Aorta (tissue), 5 donors: Measurements from ENCODE around the gene PIGC. TPM values are rescaled to one million over a fixed set of nuclear protein-coding genes. Genes with fewer than 3 reads are reported as not detected.
A peak's percentile ranks its signal among the peaks of the same experiment; 100 is the strongest.
"Not testable (repeated sequence)": the region's sequence is repeated elsewhere in the genome, so short reads cannot be mapped to it uniquely, and the experiment has no call there.

Source experiments
- ATAC-seq: fragments of 200-7000 bp; cut with Tn5 transposase; one replicate; pipeline ENCODE4 v1.9.1; 2022; ENCODE audit warnings: moderate library complexity; ENCODE audit not compliant: low FRiP score
- DNase-seq, 2 donors: peaks; one replicate each; pipeline ENCODE4 v3.0.0-alpha.2; 2020
- H3K27ac ChIP-seq, 2 donors: one replicate each; pipeline ENCODE4 v1.5.1; 2013; ENCODE audit warnings: low read length in 2 of 2, mild to moderate bottlenecking in 2 of 2, moderate library complexity in 2 of 2, control low read depth in 1 of 2, inconsistent platforms in 1 of 2, low read depth in 1 of 2
- H3K27me3 ChIP-seq, 2 donors: one replicate each; pipeline ENCODE4 v1.6.1; 2013; ENCODE audit warnings: control low read depth in 1 of 2, low read length in 1 of 2, mild to moderate bottlenecking in 1 of 2, moderate library complexity in 1 of 2; ENCODE audit not compliant: insufficient read depth in 2 of 2, control insufficient read depth in 1 of 2
- H3K36me3 ChIP-seq, 2 donors: one replicate each; pipeline ENCODE4 v1.6.1; 2013; ENCODE audit warnings: control low read depth in 1 of 2, low read length in 1 of 2, mild to moderate bottlenecking in 1 of 2; ENCODE audit not compliant: insufficient read depth in 2 of 2, control insufficient read depth in 1 of 2
- H3K4me1 ChIP-seq, 2 donors: one replicate each; pipeline ENCODE4 v1.6.1; 2013; ENCODE audit warnings: low read length in 2 of 2, control low read depth in 1 of 2, mild to moderate bottlenecking in 1 of 2, moderate library complexity in 1 of 2; ENCODE audit not compliant: insufficient read depth in 2 of 2, control insufficient read depth in 1 of 2
- H3K4me3 ChIP-seq, 2 donors: one replicate each; pipeline ENCODE4 v1.5.1; 2013; ENCODE audit warnings: low read length in 2 of 2, control low read depth in 1 of 2, mild to moderate bottlenecking in 1 of 2
- H3K9me3 ChIP-seq: one replicate; pipeline ENCODE4 v1.6.1; 2013; ENCODE audit warnings: mild to moderate bottlenecking, low read length; ENCODE audit not compliant: control insufficient read depth
- WGBS, 2 donors: extraction: QIAGEN DNeasy Blood & Tissue Kit; methylation state at CpG; one replicate each; pipeline ENCODE4 v1.1.7; 2013; 5-methylcytosine and 5-hydroxymethylcytosine counted together
- intact Hi-C, 2 donors: fragments of 100-400 bp; cut with DNase I; formaldehyde crosslinking; loops; one replicate each; pipeline versions ENCODE4 v1.14.2 to v1.15.0; 2022
- polyA plus RNA-seq, 2 donors: library from polyadenylated mRNA; stranded (reverse); fragments of 200-250 nt; gene quantifications; one replicate each; pipeline ENCODE4 v1.2.3, GENCODE V29; 2013
- total RNA-seq, 2 donors: library from RNA; stranded (reverse); fragmentation: NEBNext Ultra II Directional; extraction: Animal tissue kit (Norgen Biotek cat#: 25700); gene quantifications; one replicate each; pipeline ENCODE4 v1.2.1, GENCODE V29; 2021
- donor health status: healthy with polysubstance abuse.
- donor health status: Bipolar disorder and iron deficiency.
- donor health status: DM: no; HTN: no; CAD: no.
- donor health status: DM: no; HTN: no; CAD: no.
- donor health status: DM: yes; HTN: yes; CAD: no.

PIGC gene
- total and polyA plus RNA-seq, 4 donors, result 18.0 to 27.2 (median 23.5) TPM

GRCh38 chr1:172449585-172450523, 6.0 kb upstream of the PIGC start:
- Histone ChIP-seq H3K27ac (no peak overlapping the region), H3K36me3 (no peaks in the 10 kb centered on the region), H3K4me3 (no peak overlapping the region), H3K9me3 (no peaks in the 10 kb centered on the region), H3K4me1 (no peaks in the 10 kb centered on the region), H3K27me3 (no peaks in the 10 kb centered on the region)
- 42 to 47% methylated on average over 18 of the region's 18 CpGs for WGBS, 2 donors
- ATAC-seq (peak; percentile 91), DNase-seq (peak; percentile 68 to 75)
- intact Hi-C loops, result loop anchor here in 1 of 2 donors (10.0 kb wide), 1 partner anchor 645 kb away; no protein-coding TSS in a partner anchor

- no peaks in the 10 kb centered on the region for H3K4me1 ChIP-seq
- ATAC-seq (no peak), DNase-seq (no peak)
- H3K27me3 ChIP-seq, result no peaks in the 10 kb centered on the region
- H3K27ac ChIP-seq, result no peak overlapping the region
- H3K36me3 ChIP-seq, result no peaks in the 10 kb centered on the region
- WGBS, 2 donors, result 85 to 86% methylated on average over 6 of the region's 6 CpGs
- intact Hi-C loops, result loop anchor here in 1 of 2 donors (10.0 kb wide), 1 partner anchor 644 kb away; no protein-coding TSS in a partner anchor
- H3K4me3 ChIP-seq, result no peak overlapping the region
- H3K9me3 ChIP-seq, result no peaks in the 10 kb centered on the region
These were observed 5.2 kb upstream of the PIGC start for GRCh38 chr1:172448995-172449584.

DNA sequence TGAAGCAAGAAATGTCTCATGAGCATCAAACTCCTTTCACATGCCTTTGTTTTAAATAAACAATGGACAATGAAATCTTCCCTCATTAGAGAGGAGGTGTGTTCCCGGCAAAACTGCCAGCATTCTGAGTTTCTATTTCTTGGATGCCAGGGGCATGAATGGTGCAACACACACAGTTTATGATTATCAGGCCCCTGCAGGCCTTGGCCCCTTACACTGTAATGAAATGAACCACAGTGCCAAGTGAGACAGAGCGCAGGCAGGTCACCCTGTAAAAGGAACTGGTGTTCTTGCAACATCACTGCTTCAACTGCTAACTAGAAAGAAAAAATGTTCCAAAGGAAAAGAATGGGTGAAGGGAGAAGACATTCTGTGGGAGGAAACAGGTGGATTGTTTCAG, 3.8 kb upstream of the PIGC start:
- Histone ChIP-seq H3K4me1 (no peaks in the 10 kb centered on the region), H3K9me3 (no peaks in the 10 kb centered on the region), H3K27me3 (no peaks in the 10 kb centered on the region), H3K4me3 (no peak overlapping the region), H3K36me3 (no peaks in the 10 kb centered on the region), H3K27ac (no peak overlapping the region)
- DNase-seq (no peak), ATAC-seq (no peak)
- intact Hi-C loops, result loop anchor here in 1 of 2 donors (10.0 kb wide), 1 partner anchor 643 kb away; no protein-coding TSS in a partner anchor
- 82 to 88% methylated on average over 2 of the region's 2 CpGs for WGBS, 2 donors

GRCh38 chr1:172446547-172446946, 2.7 kb upstream of the PIGC start:
- no peak overlapping the region for H3K27ac ChIP-seq
- no peaks in the 10 kb centered on the region for H3K27me3 ChIP-seq
- WGBS, 2 donors, result 88 to 89% methylated on average over 3 of the region's 3 CpGs
- ATAC-seq (no peak), DNase-seq (no peak)
- H3K9me3 ChIP-seq, result no peaks in the 10 kb centered on the region
- no peaks in the 10 kb centered on the region for H3K4me1 ChIP-seq
- H3K36me3 ChIP-seq, result peaks cover 0 to 1% of the 10 kb centered on the region in 2 donors
- H3K4me3 ChIP-seq, result no peak overlapping the region
- intact Hi-C loops, result loop anchor here in 1 of 2 donors (10.0 kb wide), 1 partner anchor 642 kb away; no protein-coding TSS in a partner anchor

- no peaks in the 10 kb centered on the region for H3K27me3 ChIP-seq
- intact Hi-C loops, result loop anchor here in 1 of 2 donors (5.0 to 10.0 kb wide), 2 partner anchors 441 to 638 kb away; no protein-coding TSS in a partner anchor
- H3K4me3 ChIP-seq, result peak overlapping the region; percentile 60 to 92
- WGBS, 2 donors, result 64 to 68% methylated on average over 3 of the region's 3 CpGs
- no peaks in the 10 kb centered on the region for H3K9me3 ChIP-seq
- no peak overlapping the region for H3K27ac ChIP-seq
- no peak for ATAC-seq
- H3K36me3 ChIP-seq, result peaks cover 0 to 1% of the 10 kb centered on the region in 2 donors
- H3K4me1 ChIP-seq, result no peaks in the 10 kb centered on the region
- no peak for DNase-seq
These were observed 865 bp downstream of the PIGC start for GRCh38 chr1:172442843-172443565.

- H3K4me3 ChIP-seq, result no peak overlapping the region
These were observed 1.5 kb downstream of the PIGC start for GRCh38 chr1:172442404-172442803.

GRCh38 chr1:172437183-172437582, 6.7 kb downstream of the PIGC start:
- H3K9me3 ChIP-seq, H3K27me3 ChIP-seq, H3K4me1 ChIP-seq, H3K27ac ChIP-seq, H3K4me3 ChIP-seq, ATAC-seq, intact Hi-C loops, DNase-seq, H3K36me3 ChIP-seq: not testable (repeated sequence)
- WGBS, 2 donors, result 91 to 96% methylated on average over 3 of the region's 3 CpGs

More at GRCh38 chr1:172442404-172442803, 1.5 kb downstream of the PIGC start:
- DNase-seq, result no peak
- Histone ChIP-seq H3K27me3 (no peaks in the 10 kb centered on the region), H3K4me1 (no peaks in the 10 kb centered on the region), H3K27ac (no peak overlapping the region), H3K9me3 (no peaks in the 10 kb centered on the region), H3K36me3 (peaks cover 0 to 1% of the 10 kb centered on the region in 2 donors)
- intact Hi-C loops, result loop anchor here in 1 of 2 donors (5.0 to 10.0 kb wide), 2 partner anchors 440 to 638 kb away; no protein-coding TSS in a partner anchor
- WGBS, 2 donors, result 96 to 99% methylated on average over 6 of the region's 6 CpGs
- ATAC-seq, result no peak

GRCh38 chr1:172431721-172432192, 12.1 kb downstream of the PIGC start:
- no peaks in the 10 kb centered on the region for H3K36me3 ChIP-seq
- intact Hi-C loops, result no loop called here
- 73 to 75% methylated on average over 9 of the region's 9 CpGs for WGBS, 2 donors
- no peaks in the 10 kb centered on the region for H3K27me3 ChIP-seq
- H3K4me3 ChIP-seq, result no peak overlapping the region
- ATAC-seq (no peak), DNase-seq (no peak)
- H3K9me3 ChIP-seq, result no peaks in the 10 kb centered on the region
- no peak overlapping the region for H3K27ac ChIP-seq
- H3K4me1 ChIP-seq, result peaks cover 0 to 2% of the 10 kb centered on the region in 2 donors
